ENCODE measurements around the gene BOLA3.

Gene BOLA3

DNA sequence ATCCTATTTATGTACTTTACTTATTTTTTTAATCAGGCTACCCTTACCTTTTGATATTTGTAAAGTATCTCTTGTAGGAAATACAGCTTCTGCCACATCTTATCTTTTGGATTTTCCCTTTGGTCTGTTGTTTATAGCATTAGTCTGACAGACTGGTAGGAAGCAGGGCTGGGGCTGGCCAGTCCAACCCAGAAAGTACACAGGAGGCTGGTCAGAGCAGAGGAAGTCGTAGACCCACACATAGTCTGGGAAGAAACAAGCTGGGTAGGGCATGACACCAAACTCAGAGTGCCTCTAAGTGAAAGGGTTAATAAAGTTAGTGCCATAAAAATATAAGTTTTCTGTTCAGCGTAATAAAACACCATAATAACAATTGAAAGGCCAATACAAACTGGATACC, 51.7 kb downstream of the BOLA3 start:
- no peak for DNase-seq (ENCODE audit: low read depth in 2 of 2)
- H3K4me3 ChIP-seq (replicated peaks in 1 of 2; ENCODE audit: low read depth in 2 of 2, low read length in 2 of 2): no peak overlapping the region
- TF ChIP-seq, protein P1, sequence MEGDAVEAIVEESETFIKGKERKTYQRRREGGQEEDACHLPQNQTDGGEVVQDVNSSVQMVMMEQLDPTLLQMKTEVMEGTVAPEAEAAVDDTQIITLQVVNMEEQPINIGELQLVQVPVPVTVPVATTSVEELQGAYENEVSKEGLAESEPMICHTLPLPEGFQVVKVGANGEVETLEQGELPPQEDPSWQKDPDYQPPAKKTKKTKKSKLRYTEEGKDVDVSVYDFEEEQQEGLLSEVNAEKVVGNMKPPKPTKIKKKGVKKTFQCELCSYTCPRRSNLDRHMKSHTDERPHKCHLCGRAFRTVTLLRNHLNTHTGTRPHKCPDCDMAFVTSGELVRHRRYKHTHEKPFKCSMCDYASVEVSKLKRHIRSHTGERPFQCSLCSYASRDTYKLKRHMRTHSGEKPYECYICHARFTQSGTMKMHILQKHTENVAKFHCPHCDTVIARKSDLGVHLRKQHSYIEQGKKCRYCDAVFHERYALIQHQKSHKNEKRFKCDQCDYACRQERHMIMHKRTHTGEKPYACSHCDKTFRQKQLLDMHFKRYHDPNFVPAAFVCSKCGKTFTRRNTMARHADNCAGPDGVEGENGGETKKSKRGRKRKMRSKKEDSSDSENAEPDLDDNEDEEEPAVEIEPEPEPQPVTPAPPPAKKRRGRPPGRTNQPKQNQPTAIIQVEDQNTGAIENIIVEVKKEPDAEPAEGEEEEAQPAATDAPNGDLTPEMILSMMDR (IDR thresholded peaks at IDR 0.05; ENCODE audit: low read depth, low read length): no peak

- TF ChIP-seq, protein P1 (IDR thresholded peaks at IDR 0.05; ENCODE audit: low read depth, low read length): no peak
- DNase-seq (ENCODE audit: low read depth in 2 of 2): no peak
- H3K4me3 ChIP-seq (replicated peaks in 1 of 2; ENCODE audit: low read depth in 2 of 2, low read length in 2 of 2): no peak overlapping the region
These were observed 52.1 kb downstream of the BOLA3 start for GRCh38 chr2:74095632-74096031.

DNA sequence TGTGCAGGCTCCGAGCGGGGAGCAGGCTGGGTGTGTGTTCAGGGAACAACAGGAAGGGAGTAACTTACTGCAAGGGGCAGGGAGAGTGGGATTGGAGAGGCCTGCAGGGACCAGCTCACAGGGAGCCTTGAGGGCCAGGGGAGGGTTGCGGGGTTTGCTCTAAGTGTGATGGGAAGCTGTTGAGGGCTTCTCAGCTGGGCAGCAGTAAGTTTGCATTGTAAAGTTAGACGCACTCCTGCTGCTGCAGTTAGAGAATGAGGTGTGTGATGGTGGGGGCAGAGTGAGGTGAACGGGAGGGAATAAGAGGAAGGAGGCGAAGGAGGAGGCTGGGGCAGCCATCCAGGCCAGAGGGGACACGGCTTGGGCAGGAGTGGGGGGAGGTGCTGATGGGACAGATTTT, 53.4 kb downstream of the BOLA3 start:
- TF ChIP-seq, protein P1 (IDR thresholded peaks at IDR 0.05; ENCODE audit: low read depth, low read length): no peak
- no peak for DNase-seq (ENCODE audit: low read depth in 2 of 2)
- no peak overlapping the region for H3K4me3 ChIP-seq (replicated peaks in 1 of 2; ENCODE audit: low read depth in 2 of 2, low read length in 2 of 2)

DNA sequence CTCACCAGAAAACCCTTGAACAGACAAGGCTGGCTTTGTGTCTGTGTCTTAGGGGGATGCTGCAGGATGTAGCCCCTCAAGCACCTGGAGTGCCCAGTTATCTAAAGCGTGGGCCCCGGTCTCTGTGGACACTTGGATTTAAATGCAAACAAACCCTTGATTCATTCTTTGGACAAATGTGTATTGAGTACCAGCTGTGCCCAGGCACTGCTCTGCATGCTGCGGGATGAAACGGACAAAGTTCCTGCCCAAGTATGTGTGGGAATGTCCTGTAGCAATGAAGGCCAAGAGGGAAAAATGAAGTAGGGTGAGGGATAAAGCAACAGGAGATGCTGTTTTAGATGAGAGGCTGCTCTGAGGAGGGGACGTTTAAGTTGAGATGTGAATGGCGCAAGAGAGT, 53.9 kb downstream of the BOLA3 start:
- TF ChIP-seq, protein P1 (IDR thresholded peaks at IDR 0.05; ENCODE audit: low read depth, low read length): no peak
- no peak for DNase-seq (ENCODE audit: low read depth in 2 of 2)

DNA sequence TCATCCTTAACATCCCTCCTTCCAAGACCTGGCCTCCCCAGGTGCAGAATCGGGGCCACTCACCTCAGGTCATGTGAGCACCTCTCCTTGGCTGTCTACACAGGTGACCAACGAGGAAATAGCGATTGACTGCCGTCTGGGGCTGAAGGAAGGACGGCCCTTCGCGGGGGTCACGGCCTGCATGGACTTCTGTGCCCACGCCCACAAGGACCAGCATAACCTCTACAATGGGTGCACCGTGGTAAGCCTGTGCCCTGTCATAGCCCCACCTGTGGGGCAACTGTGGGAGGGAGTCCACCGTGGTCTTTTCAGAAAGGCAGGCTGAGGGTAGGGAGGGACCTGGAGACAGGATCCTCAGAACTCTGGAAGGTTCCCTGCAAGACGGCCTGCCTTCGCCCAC, 54.3 kb downstream of the BOLA3 start:
- DNase-seq (ENCODE audit: low read depth in 2 of 2): no peak
- no peak overlapping the region for H3K4me3 ChIP-seq (replicated peaks in 1 of 2; ENCODE audit: low read depth in 2 of 2, low read length in 2 of 2)
- TF ChIP-seq, protein P1 (IDR thresholded peaks at IDR 0.05; ENCODE audit: low read depth, low read length): no peak

More for the DNA sequence above, 53.9 kb downstream of the BOLA3 start:
- no peak overlapping the region for H3K4me3 ChIP-seq (replicated peaks in 1 of 2; ENCODE audit: low read depth in 2 of 2, low read length in 2 of 2)

- H3K4me3 ChIP-seq (replicated peaks in 1 of 2; ENCODE audit: low read depth in 2 of 2, low read length in 2 of 2): no peak overlapping the region
- no peak for DNase-seq (ENCODE audit: low read depth in 2 of 2)
- TF ChIP-seq, protein P1 (IDR thresholded peaks at IDR 0.05; ENCODE audit: low read depth, low read length): no peak
These were observed 55.4 kb downstream of the BOLA3 start for GRCh38 chr2:74092275-74092674.

DNA sequence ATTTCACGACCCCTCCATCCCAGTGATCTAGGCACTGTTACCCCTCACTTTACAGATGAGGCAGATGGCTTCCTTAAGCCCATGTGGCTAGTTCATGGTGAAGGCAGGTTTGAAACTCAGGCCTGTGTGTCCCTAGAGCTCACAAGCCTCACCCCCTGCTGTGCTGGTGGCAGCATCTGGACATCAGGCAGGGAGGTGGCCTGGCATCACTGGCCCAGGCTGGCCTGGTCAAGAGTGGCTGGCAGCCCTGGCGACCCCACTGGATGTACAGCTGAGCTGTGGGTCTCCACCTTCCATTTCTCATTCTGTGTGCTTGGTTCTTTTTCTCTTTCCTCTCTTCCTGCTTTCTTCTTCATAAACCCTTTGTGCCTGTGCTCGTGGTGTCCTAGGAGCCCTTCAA, 56.3 kb downstream of the BOLA3 start:
- DNase-seq (ENCODE audit: low read depth in 2 of 2): no peak
- TF ChIP-seq, protein P1 (IDR thresholded peaks at IDR 0.05; ENCODE audit: low read depth, low read length): no peak

More for the DNA sequence above, 56.3 kb downstream of the BOLA3 start:
- no peak overlapping the region for H3K4me3 ChIP-seq (replicated peaks in 1 of 2; ENCODE audit: low read depth in 2 of 2, low read length in 2 of 2)

Measured in cardiac fibroblast (primary cell).